NCI-H2107 treated with DMSO at 0.1 percent for 48 hours (cell line): ENCODE data around the gene UCP3.

Experiments used
- DNase-seq: peaks from one replicate; lab custom pipeline; 2025; ENCODE audit not compliant: unreplicated experiment; lab: John Stamatoyannopoulos, UW

UCP3 gene

DNA sequence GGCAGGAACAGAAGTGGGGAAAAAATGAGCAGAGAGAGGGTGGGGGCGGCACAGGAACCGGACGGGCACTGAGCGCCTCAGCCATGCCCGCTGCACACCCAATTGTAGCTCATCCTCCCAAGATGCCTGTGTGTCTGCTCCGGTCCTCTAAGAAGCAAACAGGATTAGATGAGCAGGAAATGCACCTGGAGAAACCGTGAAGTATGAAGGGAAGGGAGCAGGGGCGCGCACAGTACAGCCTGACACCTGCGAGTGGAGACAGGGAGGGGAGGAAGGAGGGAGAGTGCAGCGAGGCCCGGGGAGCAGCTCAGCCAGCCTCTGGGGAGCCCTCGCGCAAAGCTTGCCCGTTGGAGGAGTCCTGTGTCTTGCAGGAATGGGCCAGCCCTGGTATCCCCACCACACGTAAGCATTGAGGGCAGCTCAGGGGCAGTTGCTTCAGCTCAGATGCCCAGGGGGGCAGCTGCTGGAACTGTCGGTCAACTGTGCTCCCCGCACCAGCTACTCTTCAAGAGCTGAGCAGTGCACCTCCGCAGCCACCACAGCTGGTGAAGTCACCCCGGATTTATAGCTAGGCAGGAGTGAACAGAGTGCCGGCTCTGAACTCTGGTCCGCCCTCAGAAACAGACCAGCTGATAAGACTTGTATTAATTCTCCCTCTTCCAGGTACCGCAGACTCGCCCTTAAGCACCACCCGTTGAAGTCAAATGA is 51.1 kb downstream of the UCP3 start:
- DNase-seq, result peak; percentile 22

DNA sequence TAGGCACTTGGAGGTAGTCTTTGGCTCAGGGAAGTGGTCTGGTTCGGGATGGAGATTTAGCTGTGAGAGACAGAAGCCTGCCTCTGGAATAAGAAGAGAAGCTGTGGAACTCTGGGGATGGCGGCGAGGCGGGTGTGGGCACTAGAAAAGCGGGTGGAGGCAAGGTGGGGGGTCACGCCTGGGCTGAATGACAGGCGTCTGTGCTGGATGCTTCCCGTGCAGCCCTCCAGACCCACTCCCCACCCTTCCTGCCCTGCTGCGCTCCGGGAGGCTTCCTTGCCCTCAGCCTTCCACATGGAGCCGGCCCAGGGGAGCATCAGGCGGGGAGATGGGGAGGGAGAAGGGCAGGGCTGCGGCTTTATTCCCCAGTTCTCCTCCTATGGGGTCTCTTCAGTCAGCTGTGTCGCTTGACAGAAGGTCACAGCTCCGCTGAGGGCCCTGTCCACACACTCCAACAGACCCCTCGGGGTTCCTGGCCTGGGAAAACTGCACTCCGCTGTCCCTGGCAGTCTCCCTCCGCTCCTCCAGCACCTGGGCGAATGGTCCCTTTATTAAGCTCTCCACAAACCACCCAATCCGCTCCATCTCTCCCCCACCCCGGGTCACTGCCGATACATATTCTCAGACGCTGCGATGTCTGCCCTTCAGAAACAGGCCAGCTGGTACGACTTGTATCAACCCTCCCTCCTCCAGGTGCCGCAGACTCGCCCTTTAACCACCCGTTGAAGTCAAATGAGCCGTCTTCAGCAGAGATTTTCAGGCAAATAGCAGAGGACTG is 51.8 kb downstream of the UCP3 start:
- no peak for DNase-seq

DNA sequence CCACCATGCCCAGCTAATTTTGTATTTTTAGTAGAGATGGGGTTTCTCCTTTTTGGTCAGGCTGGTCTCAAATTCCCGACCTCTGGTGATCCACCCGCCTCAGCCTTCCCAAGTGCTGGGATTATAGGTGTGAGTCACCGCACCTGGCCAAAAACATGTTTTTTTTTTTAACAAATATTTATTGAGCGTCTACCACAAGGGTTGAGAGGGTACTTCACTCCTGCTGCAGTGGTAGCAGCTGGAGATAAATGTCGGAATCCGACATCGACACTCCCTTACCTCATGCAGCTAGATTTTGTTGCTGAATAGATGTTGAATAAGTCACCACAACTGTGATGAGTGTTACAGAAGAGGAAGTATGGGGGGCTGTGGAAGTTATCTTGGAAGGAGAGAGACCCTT is 57.1 kb downstream of the UCP3 start:
- DNase-seq, result peak; percentile 72

DNA sequence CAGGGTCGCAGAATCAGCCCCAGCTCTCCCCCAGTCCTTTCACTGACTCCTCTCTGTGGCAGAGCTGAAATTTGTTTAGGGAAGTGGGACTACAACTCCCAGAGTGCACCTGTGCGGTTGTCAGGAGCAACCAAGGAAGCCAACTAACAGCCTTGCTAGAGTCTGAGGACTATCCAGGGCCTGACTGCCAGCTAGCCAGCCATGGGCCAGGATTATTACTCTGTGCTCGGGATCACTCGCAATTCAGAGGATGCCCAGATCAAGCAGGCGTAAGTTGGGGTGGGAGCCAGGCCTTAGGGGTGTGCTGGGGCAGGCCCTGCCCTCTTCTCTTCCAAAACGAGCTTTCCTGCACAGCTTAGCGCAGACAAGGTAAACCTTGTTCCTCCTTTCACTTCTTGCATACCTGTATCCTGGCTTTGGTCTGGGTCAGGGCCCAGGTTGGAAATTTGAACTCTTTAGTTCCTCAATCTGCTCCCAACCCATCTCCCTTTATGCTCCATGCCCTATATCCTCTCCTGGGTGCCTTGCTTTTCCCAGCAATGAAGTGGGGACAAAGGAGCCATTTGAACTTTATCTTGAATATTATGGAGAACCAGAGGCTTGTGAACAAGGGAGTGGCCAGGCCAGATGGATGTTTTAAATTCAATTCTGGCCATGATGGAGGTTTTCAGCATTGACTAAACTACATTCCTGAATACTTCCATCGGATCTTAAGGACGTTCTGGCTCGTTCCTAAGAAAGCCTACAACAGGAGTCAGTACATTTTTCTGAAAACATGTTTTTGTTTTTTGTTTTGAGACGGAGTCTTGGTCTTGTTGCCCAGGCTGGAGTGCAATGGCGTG is 57.8 kb downstream of the UCP3 start, which contains the start of gene DNAJB13:
Gene DNAJB13 (plus strand): TSS at position 158 of the 842 bp plus-strand sequence. CDS start 44 bp downstream, at position 202.
- DNase-seq, result no peak
